ENCODE data around the gene TRIM9.

- TF ChIP-seq MAZ (IDR thresholded peaks at IDR 0.05; ENCODE audit: borderline replicate concordance, low read depth, low read length) (no peak), CHD1 (IDR thresholded peaks at IDR 0.05; ENCODE audit: low read depth, low read length) (no peak), MAFK (IDR thresholded peaks at IDR 0.05; ENCODE audit: low read depth, low read length) (no peak), CTCF (conservative IDR thresholded peaks at IDR 0.05; ENCODE audit: low read depth, low read length) (no peak)
Measured at GRCh38 chr14:50941151-50941550, 153.8 kb downstream of the TRIM9 start.

All from IMR-90 (cell line).